A673 (cell line): ENCODE data around the gene ZNF440. TPM values are rescaled to one million over a fixed set of nuclear protein-coding genes. Genes with fewer than 3 reads are reported as not detected.

Source experiments
- BruUV-seq: library from RNA; stranded (reverse); fragments of 400-500 nt; replicated peaks from 2 replicates; lab custom pipeline; 2021; lab: Mats Ljungman, UMichigan
- CTCF ChIA-PET: fragments of 300-600 bp; sonication (Branson Sonifier 250); formaldehyde crosslinking; loops from one replicate; lab custom pipeline; 2022; ENCODE audit warnings: antibody characterized with exemption; lab: Charles Lee
- POLR2A ChIA-PET: fragments of 300-600 bp; sonication (Branson Sonifier 250); formaldehyde crosslinking; loops from one replicate; lab custom pipeline; 2022; ENCODE audit warnings: antibody characterized with exemption; ENCODE audit not compliant: low non-redundant PET; lab: Charles Lee
- DNase-seq: peaks from one replicate; pipeline ENCODE4 v3.0.0-alpha.2; 2015; ENCODE audit warnings: low spot score
- H3K27ac ChIP-seq: fragments of 200-600 bp; sonication (generic); 2 replicates; pipeline ENCODE4 v1.5.1; 2016; ENCODE audit warnings: mixed run types, low read depth, mild to moderate bottlenecking, mixed read lengths, antibody characterized with exemption, low read length; ENCODE audit not compliant: poor library complexity, severe bottlenecking
- H3K27me3 ChIP-seq: fragments of 200-600 bp; sonication (generic); replicated peaks from 2 replicates; pipeline ENCODE4 v1.6.1; 2017; ENCODE audit warnings: mixed run types, low read depth, mild to moderate bottlenecking, mixed read lengths, antibody characterized with exemption, low read length; ENCODE audit not compliant: insufficient read depth, poor library complexity
- H3K36me3 ChIP-seq: fragments of 200-600 bp; sonication (generic); 2 replicates; pipeline ENCODE4 v1.6.1; 2016; ENCODE audit warnings: mixed run types, mild to moderate bottlenecking, mixed read lengths, antibody characterized with exemption, low read length; ENCODE audit not compliant: insufficient read depth, poor library complexity, severe bottlenecking
- H3K4me1 ChIP-seq: fragments of 200-600 bp; sonication (generic); 2 replicates; pipeline ENCODE4 v1.6.1; 2017; ENCODE audit warnings: mixed run types, mild to moderate bottlenecking, mixed read lengths, antibody characterized with exemption, low read length; ENCODE audit not compliant: insufficient read depth, poor library complexity, severe bottlenecking
- H3K4me3 ChIP-seq: fragments of 200-600 bp; sonication (generic); 2 replicates; pipeline ENCODE4 v1.5.1; 2016; ENCODE audit warnings: low read depth, mixed run types, mild to moderate bottlenecking, mixed read lengths, low read length; ENCODE audit not compliant: poor library complexity, severe bottlenecking
- H3K9me3 ChIP-seq: fragments of 200-600 bp; sonication (generic); 2 replicates; pipeline ENCODE4 v1.6.1; 2016; ENCODE audit warnings: mixed run types, low read depth, mild to moderate bottlenecking, mixed read lengths, antibody characterized with exemption, low read length; ENCODE audit not compliant: poor library complexity, severe bottlenecking
- CTCF ChIP-seq: fragments of 300-800, 200-600 bp; sonication (generic); conservative IDR thresholded peaks from 2 replicates; pipeline ENCODE4 v1.5.1; 2017; ENCODE audit warnings: low read depth, mild to moderate bottlenecking, antibody characterized with exemption, low read length, moderate library complexity, mixed read lengths
- EZH2 ChIP-seq: fragments of 200-600 bp; sonication (generic); IDR thresholded peaks from 2 replicates; pipeline ENCODE4 v1.6.1; 2017; ENCODE audit warnings: borderline replicate concordance, low read depth, mild to moderate bottlenecking, mixed read lengths, antibody characterized with exemption, low read length; ENCODE audit not compliant: poor library complexity, severe bottlenecking
- intact Hi-C: fragments of 100-400 bp; cut with micrococcal nuclease; formaldehyde crosslinking; loops from one replicate; pipeline ENCODE4 v1.10.0; 2022; ENCODE audit not compliant: unreplicated experiment
- total RNA-seq: library from RNA; stranded (reverse); gene quantifications from 2 replicates; pipeline ENCODE4 v1.2.3, GENCODE V29; 2021

ZNF440 gene
- total RNA-seq, 1 experiment from 2014 or later = 7.1 TPM

GRCh38 chr19:11880598-11880997, 66.5 kb downstream of the ZNF440 start:
- no peak for DNase-seq

GRCh38 chr19:11881151-11881800, 67.2 kb downstream of the ZNF440 start:
- CTCF ChIA-PET = interaction anchor here (0.5 to 1.3 kb wide), 4 partner anchors 43 to 760 kb away, joined by 3 to 10 read pairs (median 4); partner anchors contain the start of genes ZNF20 and ZNF763
- peak; percentile 76 for DNase-seq

More at GRCh38 chr19:11880598-11880997, 66.5 kb downstream of the ZNF440 start:
- H3K4me1 ChIP-seq = no peaks in the 10 kb centered on the region
- TF ChIP-seq EZH2 (no peak), CTCF (no peak)
- POLR2A ChIA-PET = interaction anchor here (0.6 kb wide), 1 partner anchor 866 kb away, joined by 3 read pairs; no protein-coding TSS in a partner anchor
- BruUV-seq = no TSS peak
- H3K27ac ChIP-seq = no peak overlapping the region
- peaks cover 4% of the 10 kb centered on the region for H3K27me3 ChIP-seq
- H3K4me3 ChIP-seq = no peak overlapping the region
- CTCF ChIA-PET = interaction anchor here (0.5 to 1.0 kb wide), 4 partner anchors 43 to 1101 kb away, joined by 3 to 10 read pairs (median 6); partner anchors contain the start of gene ZNF763
- no peaks in the 10 kb centered on the region for H3K9me3 ChIP-seq
- intact Hi-C loops = loop anchor here (2.0 to 10.0 kb wide), 2 partner anchors 108 to 764 kb away; no protein-coding TSS in a partner anchor
- no peaks in the 10 kb centered on the region for H3K36me3 ChIP-seq

GRCh38 chr19:11882606-11883005, 68.5 kb downstream of the ZNF440 start:
- intact Hi-C loops = loop anchor here (1.0 to 10.0 kb wide), 2 partner anchors 259 to 762 kb away; no protein-coding TSS in a partner anchor
- no peak for TF ChIP-seq CTCF
- TF ChIP-seq EZH2 = no peak
- CTCF ChIA-PET = interaction anchor here (1.3 kb wide), 1 partner anchor 258 kb away, joined by 3 read pairs; the partner anchor contains the start of gene ZNF20
- POLR2A ChIA-PET = no interaction called here
- Histone ChIP-seq H3K27ac (no peak overlapping the region), H3K36me3 (no peaks in the 10 kb centered on the region), H3K27me3 (peaks cover 4% of the 10 kb centered on the region), H3K4me3 (no peak overlapping the region), H3K4me1 (no peaks in the 10 kb centered on the region), H3K9me3 (no peaks in the 10 kb centered on the region)
- DNase-seq = no peak
- no TSS peak for BruUV-seq

More at GRCh38 chr19:11881151-11881800, 67.2 kb downstream of the ZNF440 start:
- H3K9me3 ChIP-seq = no peaks in the 10 kb centered on the region
- POLR2A ChIA-PET = interaction anchor here (0.6 kb wide), 1 partner anchor 866 kb away, joined by 3 read pairs; no protein-coding TSS in a partner anchor
- no peaks in the 10 kb centered on the region for H3K36me3 ChIP-seq
- no peak overlapping the region for H3K27ac ChIP-seq
- H3K4me1 ChIP-seq = no peaks in the 10 kb centered on the region
- intact Hi-C loops = loop anchor here (2.0 to 10.0 kb wide), 2 partner anchors 108 to 764 kb away; no protein-coding TSS in a partner anchor
- BruUV-seq = no TSS peak
- H3K27me3 ChIP-seq = peaks cover 4% of the 10 kb centered on the region
- no peak overlapping the region for H3K4me3 ChIP-seq
- TF ChIP-seq CTCF (peak; percentile 79), EZH2 (no peak)

Other genes starting within 250 kb of the ZNF440 start
- not detected in 2 replicates for gene ACP5, start 236.6 kb upstream of the ZNF440 start, total RNA-seq
- 13.9 and 14.0 TPM in 2 replicates for gene ZNF627, start 216.8 kb upstream of the ZNF440 start, total RNA-seq
- gene ZNF823, start 75.3 kb upstream of the ZNF440 start, total RNA-seq = 7.1 and 8.4 TPM in 2 replicates
- gene ZNF441, start 47.3 kb upstream of the ZNF440 start, total RNA-seq = 3.7 TPM in 2 replicates
- 0.60 and 1.7 TPM in 2 replicates for gene ZNF491, start 15.8 kb upstream of the ZNF440 start, total RNA-seq
- 4.0 and 4.4 TPM in 2 replicates for gene ZNF439, start 34.5 kb downstream of the ZNF440 start, total RNA-seq
- 4.3 and 5.5 TPM in 2 replicates for gene ZNF69, start 73.5 kb downstream of the ZNF440 start, total RNA-seq
- gene ZNF700, start 110.8 kb downstream of the ZNF440 start, total RNA-seq = 10.9 and 11.0 TPM in 2 replicates
- 0.24 TPM in 1 of 2 replicates, not detected in the other for gene ZNF763, start 150.8 kb downstream of the ZNF440 start, total RNA-seq
- gene ZNF433, start 221.4 kb downstream of the ZNF440 start, total RNA-seq = 2.2 and 3.0 TPM in 2 replicates
- 1.3 and 1.5 TPM in 2 replicates for gene ZNF878, start 238.7 kb downstream of the ZNF440 start, total RNA-seq